Activated CD8-positive, alpha-beta memory T cell treated with anti-CD3 and anti-CD28 coated beads, Interleukin-2, amount 50 U/mL, for 1 hour (primary cell): Measurements from ENCODE around the gene OSM.

Source experiments
- DNase-seq: peaks from one replicate; pipeline ENCODE4 v3.0.0-alpha.2; 2020; ENCODE audit errors: extremely low read depth

OSM gene

GRCh38 chr22:30263883-30264282, 2.8 kb downstream of the OSM start:
- DNase-seq: no peak

DNA sequence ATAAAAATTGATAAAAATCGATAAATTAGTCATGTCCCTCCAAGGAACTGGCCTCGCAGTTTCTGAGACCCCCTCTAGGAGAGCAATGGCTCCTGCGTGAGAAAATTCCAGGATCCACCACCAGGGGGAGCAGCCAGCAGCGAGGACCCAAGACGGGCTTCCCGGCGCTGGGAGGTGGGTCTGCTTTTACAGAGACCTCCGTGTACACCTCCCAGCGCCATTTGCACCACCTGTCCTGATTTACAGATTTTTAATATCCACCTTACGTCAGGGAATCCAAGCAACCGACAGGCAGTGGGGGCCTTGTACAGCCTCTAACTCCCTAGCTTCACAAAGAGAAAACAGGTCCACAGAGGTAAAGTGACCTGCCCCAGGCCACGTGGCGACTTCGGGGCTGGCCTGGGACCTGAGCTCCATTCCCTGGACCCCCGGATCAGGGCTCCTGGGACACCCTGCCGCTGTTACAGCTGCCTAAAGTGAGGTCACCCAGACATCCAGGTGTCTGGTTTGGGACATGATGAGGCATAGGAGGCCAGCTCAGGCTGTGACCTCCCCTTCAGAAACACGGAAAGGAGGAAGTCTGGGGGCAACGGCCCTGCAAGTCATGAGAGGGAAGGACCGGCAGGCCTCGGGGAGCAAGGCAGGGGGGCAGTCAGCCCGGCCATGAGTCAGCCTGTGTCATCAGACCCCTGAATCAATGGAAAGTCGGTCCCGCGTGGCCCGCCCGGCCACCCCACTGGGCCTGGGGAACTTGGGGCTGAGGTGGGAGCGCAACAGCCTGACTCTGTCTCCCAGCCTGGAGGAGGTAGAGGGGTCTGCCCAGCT, 3.5 kb downstream of the OSM start:
- DNase-seq: peak; percentile 47

GRCh38 chr22:30262112-30262511, 4.5 kb downstream of the OSM start:
- no peak for DNase-seq

GRCh38 chr22:30261134-30261533, 5.5 kb downstream of the OSM start:
- DNase-seq: no peak

DNA sequence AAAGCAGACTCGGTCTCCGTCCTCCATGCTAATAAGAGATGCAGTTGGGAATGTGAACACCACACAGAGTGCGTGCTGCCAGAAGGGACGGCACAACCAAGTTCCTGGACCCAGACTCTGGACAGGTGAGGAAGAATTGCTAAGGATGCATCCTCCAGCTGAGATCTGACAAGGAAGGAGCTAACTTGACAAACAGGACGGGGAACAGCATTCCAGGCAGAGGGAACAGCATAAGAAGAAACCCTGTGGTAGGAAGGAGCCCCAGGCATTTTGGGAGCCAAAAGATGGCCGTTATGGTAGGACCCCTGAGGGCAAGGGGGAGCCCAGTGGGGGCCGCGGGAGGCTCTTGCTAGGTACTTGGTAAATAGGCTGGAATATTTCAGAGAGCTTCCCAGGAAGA, 6.0 kb downstream of the OSM start:
- no peak for DNase-seq

DNA sequence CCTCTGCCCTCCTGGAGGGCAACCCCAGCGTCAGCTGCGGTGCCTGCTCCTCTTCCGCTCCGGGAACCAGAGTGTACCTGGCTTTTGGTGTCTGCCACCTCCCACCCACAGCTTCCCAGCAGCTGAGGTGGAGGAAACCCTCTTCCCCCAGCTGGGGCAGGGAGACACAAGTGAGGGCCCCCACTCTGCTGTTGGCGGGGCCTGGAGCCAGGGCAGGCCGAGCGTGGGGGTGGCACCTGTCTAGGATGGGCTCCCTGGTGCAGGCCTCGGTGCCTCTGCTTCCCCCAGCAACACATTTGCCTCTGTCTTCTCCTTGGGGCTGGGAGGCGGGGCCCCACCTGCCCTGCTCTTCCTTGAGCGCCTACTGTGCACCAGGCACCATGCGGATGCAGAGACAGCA, 6.4 kb downstream of the OSM start:
- DNase-seq: no peak

GRCh38 chr22:30254314-30254713, 12.3 kb downstream of the OSM start:
- DNase-seq: no peak

- no peak for DNase-seq
Measured at GRCh38 chr22:30253205-30253852, 13.3 kb downstream of the OSM start.

GRCh38 chr22:30252411-30253204, 14.0 kb downstream of the OSM start:
- no peak for DNase-seq

DNA sequence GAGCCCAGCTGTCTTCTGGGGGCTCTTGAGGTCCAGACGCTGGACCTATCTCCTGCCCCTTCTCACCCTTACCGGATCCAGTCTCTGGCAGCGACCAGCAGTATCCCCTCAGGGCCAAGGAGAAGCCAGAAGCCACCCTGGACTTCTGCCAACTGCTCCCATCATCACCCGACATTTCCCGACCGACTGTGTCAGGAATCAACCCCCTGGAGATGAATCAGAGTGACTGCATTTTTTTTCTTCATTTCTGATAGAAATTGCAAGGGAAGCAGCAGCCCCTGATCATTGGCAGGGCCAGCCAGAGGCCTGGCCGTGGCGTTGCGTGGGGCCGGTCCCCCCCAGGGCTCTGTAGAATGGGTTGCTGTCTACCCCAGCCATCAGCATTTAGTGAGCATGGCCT, 14.9 kb downstream of the OSM start:
- DNase-seq: no peak

GRCh38 chr22:30250661-30251267, 15.9 kb downstream of the OSM start:
- no peak for DNase-seq

GRCh38 chr22:30250039-30250565, 16.5 kb downstream of the OSM start:
- DNase-seq: no peak

- no peak for DNase-seq
Measured at GRCh38 chr22:30249049-30250038, 17.3 kb downstream of the OSM start.

GRCh38 chr22:30248484-30248883, 18.2 kb downstream of the OSM start:
- DNase-seq: no peak

DNA sequence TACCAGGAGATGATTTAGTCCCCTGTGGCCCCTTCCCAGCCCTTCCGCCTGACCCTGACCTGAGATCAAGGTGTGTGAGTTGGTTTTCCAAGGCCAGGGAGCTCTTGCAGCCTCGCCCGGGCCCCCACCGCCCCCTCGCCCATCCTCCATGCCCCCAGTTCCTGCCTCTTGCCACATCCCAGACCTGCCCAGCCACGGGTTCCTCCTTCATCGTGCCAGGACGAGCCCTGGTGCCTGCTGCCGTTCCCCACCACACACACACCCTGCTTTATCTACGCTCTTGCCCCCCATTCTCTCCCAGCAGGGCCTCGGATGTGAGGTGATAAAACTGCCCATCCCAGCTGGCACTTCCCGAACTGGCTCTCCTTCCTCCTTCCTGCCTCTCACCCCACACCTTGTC, 18.7 kb downstream of the OSM start:
- DNase-seq: no peak

DNA sequence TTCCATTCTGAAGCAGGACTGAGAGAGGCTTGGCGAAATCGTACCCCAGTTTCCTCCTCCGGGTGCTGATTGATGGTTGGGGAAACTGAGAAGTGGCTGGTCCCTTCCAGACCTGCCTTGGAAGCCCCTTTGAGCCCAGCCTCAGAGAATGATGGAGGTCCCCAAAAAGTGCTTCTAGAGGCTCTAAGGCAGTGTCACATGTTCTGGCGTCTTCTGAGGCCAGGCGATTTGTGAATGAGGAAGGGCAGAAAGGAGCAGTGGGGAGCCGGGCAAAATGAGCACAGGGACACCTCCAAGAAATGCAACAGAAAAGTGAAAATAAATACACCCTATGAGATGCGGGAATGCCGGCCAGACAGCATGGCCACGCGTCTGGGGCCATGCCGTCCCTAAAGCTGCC, 19.1 kb downstream of the OSM start:
- no peak for DNase-seq

DNA sequence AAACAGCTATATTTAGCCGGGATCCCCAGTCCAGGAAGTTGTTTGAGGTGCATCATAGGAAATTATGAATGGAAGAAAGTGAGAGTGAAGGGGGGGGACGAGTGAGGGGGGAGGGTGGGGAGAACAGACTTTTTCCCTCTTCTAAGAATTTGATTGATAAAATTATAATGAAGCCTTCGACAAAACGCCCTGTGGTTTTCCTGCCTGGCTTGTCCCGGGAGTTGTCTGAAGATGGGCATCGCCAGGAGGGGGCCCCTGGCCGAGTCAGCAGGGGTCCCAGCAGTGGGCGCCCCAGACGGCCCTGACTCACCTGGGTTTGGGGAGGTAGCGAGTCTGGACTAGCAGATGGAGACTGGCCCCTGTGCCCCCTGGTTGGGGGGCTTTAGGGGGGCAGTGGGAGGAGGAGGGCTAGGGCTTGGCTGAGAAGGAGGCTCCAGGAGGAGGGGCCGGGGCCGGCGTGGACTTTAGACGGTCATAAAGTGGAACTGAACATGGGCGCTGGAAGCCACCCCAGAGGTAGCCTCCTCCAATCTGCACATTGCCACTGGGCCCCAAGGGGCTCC, 19.8 kb downstream of the OSM start:
- DNase-seq: no peak

DNA sequence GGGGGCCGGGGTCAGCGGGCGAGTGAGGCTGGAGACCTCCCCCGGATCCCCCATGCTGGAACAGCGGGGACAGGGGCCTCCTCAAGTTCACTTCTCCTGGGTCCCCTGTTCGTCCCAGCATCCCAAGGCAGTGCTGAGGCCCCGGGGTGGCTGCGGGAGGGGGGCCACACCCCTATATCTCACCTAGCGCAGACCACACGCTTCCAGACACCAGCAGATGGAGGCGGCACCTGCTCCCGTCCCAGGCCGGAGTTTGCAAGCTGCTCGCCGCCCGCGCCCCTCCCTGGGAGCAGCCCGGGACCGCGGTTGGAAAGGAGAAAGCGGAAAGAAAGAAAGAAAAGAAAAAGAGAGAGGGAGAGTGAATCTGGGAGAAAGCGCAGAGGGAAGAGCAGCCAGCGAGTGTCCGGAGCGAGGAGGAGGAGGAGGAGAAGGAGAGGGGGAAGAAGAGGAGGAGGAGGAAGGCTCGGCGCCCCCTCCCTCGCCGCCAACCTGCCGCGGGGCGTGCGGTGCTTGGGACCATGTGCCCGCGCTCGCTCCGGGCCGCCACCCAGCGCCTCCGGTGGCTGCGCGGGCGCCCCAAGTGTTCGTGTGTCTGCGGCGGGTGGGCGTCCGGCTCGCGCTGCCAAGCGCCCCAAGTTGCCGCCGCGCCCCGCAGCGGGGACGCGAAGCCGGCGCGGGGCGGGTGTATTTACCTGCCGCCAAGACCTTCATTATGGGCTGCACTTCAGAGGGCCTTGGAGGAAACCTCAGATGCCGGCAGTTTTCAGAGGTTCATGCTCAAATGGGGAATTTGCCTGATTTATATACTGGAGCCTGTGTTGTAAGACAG, 20.5 kb downstream of the OSM start, which contains the start of gene LIF:
LIF (minus strand) TSS at position 775 of the 829 bp plus-strand sequence; CDS start at position 711, 64 bp downstream.
- no peak for DNase-seq
